GM19324 (cell line): ENCODE data around the gene ZNG1F.
"Not testable (repeated sequence)": the region's sequence is repeated elsewhere in the genome, so short reads cannot be mapped to it uniquely, and the experiment has no call there.

Experiments used
- ATAC-seq: cut with Tn5 transposase; IDR thresholded peaks from one replicate; pipeline ENCODE4 v1.9.1; 2021; ENCODE audit warnings: mild to moderate bottlenecking, moderate library complexity; ENCODE audit not compliant: unreplicated experiment, low FRiP score

Gene ZNG1F

GRCh38 chr9:41189217-41189616, at the start of gene ZNG1F:
Gene ZNG1F, minus strand, starts transcription at chr9:41189317. Its CDS starts 59 bp downstream, at chr9:41189258.
- not testable (repeated sequence) for ATAC-seq

DNA sequence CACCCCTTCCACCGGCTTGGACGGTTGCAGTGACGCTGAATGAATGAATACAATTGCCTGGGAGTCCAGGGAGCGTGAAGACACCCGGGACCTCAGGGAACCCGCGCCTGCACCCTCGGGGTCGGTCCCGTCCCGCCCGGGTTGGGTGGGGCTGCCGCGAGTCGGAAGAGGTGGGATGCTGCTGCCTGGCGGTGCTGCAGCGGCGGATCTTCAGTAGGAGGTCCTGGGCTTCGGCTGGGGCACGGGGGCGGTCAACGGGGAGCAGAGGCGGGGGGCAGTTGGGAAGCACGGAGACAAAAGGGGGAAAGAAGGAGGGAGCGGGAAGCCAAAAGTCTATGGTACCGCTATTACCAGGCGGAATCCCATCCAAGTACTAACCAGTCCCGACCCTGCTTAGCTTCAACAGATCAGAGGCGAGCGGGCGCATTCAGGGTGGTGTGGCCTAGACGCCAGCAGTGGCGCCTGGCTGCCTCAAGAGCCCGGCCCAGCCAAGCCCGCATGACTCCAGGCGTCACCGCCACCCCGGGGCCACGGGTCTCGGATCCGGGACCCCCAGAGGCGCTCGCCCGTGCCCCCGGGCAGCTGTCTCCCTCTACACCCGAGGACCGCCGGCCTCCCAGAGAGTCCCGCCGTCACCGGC, 48.1 kb upstream of the ZNG1F start:
- not testable (repeated sequence) for ATAC-seq

DNA sequence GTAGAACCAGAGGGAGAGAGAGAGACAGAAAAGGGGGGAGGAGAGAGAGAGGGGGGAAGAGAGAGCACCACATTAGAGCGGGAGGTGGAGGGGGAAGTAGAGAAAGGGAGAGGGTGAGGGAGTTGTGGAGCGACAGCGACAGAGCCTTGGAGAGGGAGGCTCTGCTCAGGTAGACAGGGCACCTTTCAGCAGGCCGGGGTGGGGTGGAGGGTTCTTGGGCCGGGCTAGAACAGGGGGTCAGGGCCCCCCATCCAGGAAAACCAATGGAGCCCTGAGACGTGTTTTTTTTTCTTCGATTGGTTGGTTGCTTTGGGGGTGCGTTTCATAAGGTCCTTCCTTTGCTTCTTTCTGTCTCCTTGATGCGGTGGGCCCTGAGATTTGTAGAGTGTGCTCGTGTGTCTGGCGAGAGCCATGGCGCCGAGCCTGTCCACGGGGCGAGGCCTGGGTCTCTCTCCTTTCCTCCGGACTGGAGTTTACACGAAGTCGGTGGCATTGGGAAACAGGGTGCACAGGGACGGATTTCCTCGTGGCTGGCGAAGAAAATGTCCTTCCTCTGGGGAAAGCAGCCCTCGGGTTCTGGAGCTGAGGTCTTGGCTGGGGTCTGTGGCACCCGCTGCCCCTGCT, 47.5 kb upstream of the ZNG1F start:
- not testable (repeated sequence) for ATAC-seq

- peak; percentile 100 for ATAC-seq
Measured at GRCh38 chr9:41234811-41235805, 46.0 kb upstream of the ZNG1F start.

- peak; percentile 23 for ATAC-seq
Measured at GRCh38 chr9:41234221-41234620, 45.1 kb upstream of the ZNG1F start.

- ATAC-seq, result not testable (repeated sequence)
Measured at GRCh38 chr9:41232326-41232725, 43.2 kb upstream of the ZNG1F start.

DNA sequence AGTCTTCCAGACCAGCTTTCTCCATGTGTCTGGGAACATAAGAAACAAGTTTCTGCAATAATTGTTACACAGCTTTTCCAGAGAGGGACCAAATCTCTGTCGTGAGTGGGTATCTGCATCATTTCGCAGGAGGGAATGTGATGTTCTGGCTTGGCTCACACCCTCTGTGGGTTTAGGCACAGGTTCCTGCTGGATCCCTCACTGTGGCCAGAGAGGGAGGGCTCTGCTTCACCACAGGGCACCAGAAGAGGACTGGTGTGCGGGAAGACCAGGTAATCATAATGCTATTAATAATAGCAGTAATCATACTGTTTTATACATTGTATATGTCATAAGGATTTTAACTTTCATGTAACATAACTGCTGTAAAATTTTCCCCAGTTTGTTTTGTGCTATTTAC, 41.3 kb upstream of the ZNG1F start:
- not testable (repeated sequence) for ATAC-seq

- no peak for ATAC-seq
Measured at GRCh38 chr9:41229408-41230401, 40.6 kb upstream of the ZNG1F start.

GRCh38 chr9:41219831-41220230, 30.7 kb upstream of the ZNG1F start:
- ATAC-seq, result not testable (repeated sequence)

DNA sequence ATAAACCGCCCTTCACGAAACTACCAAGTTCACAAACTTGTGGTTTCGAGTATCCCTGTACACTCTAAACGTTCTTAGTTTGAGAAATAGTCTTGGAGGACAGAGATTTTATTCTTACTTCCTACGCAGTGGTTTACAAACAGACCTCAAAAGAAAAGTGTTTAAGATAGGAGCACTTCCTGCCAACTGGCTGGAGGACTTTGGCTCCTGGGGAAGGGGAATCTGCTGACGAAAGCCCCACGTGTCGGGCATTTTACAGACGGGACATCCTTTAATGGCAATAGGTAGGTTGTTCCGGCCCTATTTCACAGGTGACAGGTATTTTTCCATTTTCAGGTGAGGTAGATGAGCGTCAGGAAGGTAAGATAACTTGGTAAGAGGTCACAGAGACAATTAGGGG, 678 bp downstream of the ZNG1F start:
- ATAC-seq, result not testable (repeated sequence)

DNA sequence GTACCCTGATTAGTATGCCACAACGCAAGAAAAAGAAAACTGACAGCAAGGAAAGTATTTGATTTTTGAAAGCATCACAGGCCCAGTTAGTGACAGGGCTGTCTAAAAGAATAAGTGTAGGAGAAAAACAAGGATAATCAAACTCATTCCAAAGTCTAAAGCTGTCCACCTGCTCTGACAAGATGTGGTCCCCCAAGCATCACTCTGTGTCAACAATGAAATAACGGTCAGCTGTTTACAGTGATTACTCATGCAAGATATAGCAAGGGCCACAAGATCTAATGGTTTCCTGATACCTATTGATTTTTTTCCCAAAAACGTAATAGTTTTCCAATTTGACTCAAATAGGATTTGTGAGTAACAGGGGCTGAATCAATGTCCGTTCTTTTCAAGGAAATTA, 14.1 kb downstream of the ZNG1F start:
- not testable (repeated sequence) for ATAC-seq

- ATAC-seq, result not testable (repeated sequence)
Measured at GRCh38 chr9:41150116-41150515, 39.0 kb downstream of the ZNG1F start.

DNA sequence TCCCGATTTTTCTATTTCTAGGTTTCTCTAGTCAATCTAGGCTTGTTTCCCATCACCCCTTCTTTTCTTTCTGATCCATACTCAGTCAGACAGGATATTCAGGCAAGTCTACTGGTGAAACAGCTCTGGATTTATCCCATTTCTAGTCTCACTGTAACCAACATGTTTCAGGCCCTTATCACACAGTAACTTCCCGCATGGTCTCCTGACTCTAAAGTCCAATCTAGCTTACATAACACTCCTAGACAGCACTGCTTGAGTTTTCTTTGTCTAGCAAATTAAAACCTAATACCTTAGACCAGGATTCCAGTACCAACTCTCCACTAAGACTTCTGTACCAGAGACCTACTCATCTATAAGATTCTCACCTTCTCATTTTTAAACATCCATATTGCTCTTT, 47.2 kb downstream of the ZNG1F start:
- not testable (repeated sequence) for ATAC-seq

DNA sequence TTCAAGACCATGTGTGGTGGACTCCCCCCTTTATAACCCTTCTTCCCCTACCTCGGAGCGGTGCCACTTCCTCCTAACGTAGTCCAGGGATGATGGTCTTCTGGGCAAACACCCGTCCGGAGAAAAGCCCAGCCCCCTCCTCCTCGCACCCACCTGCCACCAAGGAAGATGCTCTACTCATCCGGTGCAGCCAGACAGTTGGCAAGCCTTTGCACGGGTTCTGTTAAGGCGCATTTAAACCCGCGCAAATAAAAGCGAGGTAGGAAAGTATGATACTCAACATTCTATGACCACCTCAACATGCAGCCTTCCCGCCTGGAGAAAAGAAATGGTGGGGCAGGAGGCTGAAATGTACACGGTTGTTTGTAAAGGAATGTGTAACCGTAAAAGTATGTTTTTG, 60.5 kb downstream of the ZNG1F start, which contains the start of gene FOXD4L6:
FOXD4L6 (minus strand) TSS at position 101 of the 400 bp plus-strand sequence. CDS start 298 bp downstream, outside the sequence.
- ATAC-seq, result not testable (repeated sequence)

- ATAC-seq, result not testable (repeated sequence)
Measured at GRCh38 chr9:41126746-41127446, 62.2 kb downstream of the ZNG1F start.

DNA sequence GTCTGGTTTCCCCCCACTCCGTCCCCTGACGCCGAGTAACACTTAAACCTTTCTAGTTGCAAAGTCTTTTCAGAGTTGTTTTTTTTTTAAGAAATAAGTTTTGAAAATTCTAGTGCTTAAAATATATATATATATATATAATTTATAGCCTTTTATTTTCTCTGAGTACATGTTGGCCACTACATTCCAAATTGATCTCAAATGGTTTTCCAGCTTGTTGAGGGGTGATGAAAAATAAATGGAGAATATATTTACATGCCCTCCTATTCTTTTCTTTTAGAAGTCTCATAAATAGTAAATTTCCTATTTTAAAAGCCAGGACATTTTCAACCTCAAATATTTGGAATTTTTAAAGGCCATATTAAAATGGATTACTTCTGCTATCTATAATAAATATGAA, 63.2 kb downstream of the ZNG1F start:
- not testable (repeated sequence) for ATAC-seq

GRCh38 chr9:41125109-41125658, 63.9 kb downstream of the ZNG1F start:
- not testable (repeated sequence) for ATAC-seq

GRCh38 chr9:41124250-41125108, 64.6 kb downstream of the ZNG1F start:
- ATAC-seq, result not testable (repeated sequence)
